ENCODE results near the gene OMP. TPM values are rescaled to one million over a fixed set of nuclear protein-coding genes. Genes with fewer than 3 reads are reported as not detected.

Gene OMP
- total RNA-seq, 2 donors from 2014 or later, result 8.0 TPM; not detected in 1

- H3K27ac ChIP-seq, result no peak overlapping the region
- intact Hi-C loops (cut with DNase I), result no loop called here
- H3K36me3 ChIP-seq, result no peaks in the 10 kb centered on the region
- no peak for DNase-seq (ENCODE audit: low spot score)
- no peaks in the 10 kb centered on the region for H3K4me1 ChIP-seq (replicated peaks)
- no peaks in the 10 kb centered on the region for H3K9me3 ChIP-seq
- WGBS, result 93% methylated on average over 8 of the region's 8 CpGs
- no peaks in the 10 kb centered on the region for H3K27me3 ChIP-seq (replicated peaks; ENCODE audit: insufficient read depth)
- no peak for TF ChIP-seq POLR2AphosphoS5 (IDR thresholded peaks at IDR 0.05)
- no peak for TF ChIP-seq CTCF (IDR thresholded peaks at IDR 0.05)
- TF ChIP-seq POLR2A (IDR thresholded peaks at IDR 0.05), result no peak
- no peak overlapping the region for H3K4me3 ChIP-seq
These were observed 40.9 kb downstream of the OMP start for GRCh38 chr11:77143405-77144020.

DNA sequence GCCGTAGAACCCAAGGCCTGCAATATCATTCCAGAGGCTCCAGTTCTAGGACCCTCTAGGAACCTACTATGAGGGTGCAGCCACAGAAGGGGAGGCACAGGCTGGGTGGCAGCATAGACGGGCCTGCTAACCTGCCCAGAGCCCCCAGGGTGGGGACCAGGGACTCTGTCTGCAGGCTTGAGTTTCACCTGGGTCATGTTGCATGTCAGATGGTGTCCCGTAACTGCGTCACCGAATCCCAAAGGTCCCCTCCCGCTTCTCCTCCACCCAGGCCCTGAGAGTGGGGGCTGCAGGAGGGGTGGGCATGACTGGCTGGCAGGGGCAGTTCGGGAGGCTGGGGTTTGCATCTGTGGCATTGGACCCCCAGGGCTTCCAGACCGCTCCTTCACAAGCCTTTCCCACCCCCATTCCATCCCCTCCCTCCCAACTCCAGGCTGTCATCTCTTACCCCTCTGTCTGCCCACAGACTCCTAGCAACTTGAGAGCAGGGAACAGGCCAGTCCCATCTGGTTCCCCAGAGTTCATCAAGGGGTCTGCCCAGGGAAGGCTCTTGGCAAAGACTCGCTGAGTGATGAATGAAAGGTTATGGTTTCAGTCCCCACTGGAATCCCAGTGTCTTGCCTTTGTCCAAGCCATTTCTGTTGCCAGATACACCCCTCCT, 41.7 kb downstream of the OMP start:
- no peak for DNase-seq (ENCODE audit: low spot score)

DNA sequence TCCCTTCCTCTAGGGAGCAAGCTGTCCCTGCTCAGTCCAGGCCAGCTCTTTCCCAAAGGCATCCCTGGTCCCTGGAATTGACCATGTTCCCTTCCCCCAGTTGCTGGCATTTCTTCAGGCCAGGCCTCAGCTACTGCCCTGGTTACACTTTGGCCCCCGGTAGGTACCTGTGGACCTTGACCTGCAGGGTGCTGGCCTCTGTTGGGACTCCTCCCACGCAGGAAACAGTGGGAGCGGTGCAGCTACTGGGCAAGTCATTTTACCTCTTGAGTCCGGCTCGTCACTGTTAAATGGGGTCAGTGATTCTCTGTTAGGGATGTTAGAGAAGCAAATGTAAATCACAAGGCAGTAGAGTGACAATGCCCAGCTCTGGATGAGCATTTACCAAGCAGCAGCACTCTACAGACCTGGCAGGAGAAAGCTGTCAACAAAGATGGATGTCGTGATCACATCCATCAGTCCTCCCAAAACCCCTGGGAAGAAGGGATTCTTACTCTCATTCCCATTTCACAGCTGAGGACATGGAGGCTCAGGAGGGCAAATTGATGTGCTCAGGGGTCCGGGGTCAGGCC, 42.3 kb downstream of the OMP start:
- 87% methylated on average over 7 of the region's 7 CpGs for WGBS
- H3K27ac ChIP-seq, result no peak overlapping the region
- no peaks in the 10 kb centered on the region for H3K4me1 ChIP-seq (replicated peaks)
- TF ChIP-seq POLR2A (IDR thresholded peaks at IDR 0.05) (no peak), CTCF (IDR thresholded peaks at IDR 0.05) (no peak), POLR2AphosphoS5 (IDR thresholded peaks at IDR 0.05) (no peak)
- intact Hi-C loops (cut with DNase I), result no loop called here
- DNase-seq (ENCODE audit: low spot score), result no peak
- H3K36me3 ChIP-seq, result no peaks in the 10 kb centered on the region
- no peaks in the 10 kb centered on the region for H3K27me3 ChIP-seq (replicated peaks; ENCODE audit: insufficient read depth)
- H3K9me3 ChIP-seq, result no peaks in the 10 kb centered on the region
- no peak overlapping the region for H3K4me3 ChIP-seq

More for the DNA sequence above, 41.7 kb downstream of the OMP start:
- Histone ChIP-seq H3K4me1 (replicated peaks) (no peaks in the 10 kb centered on the region), H3K9me3 (no peaks in the 10 kb centered on the region), H3K36me3 (no peaks in the 10 kb centered on the region), H3K4me3 (no peak overlapping the region), H3K27ac (no peak overlapping the region), H3K27me3 (replicated peaks; ENCODE audit: insufficient read depth) (no peaks in the 10 kb centered on the region)
- TF ChIP-seq POLR2A (IDR thresholded peaks at IDR 0.05) (no peak), POLR2AphosphoS5 (IDR thresholded peaks at IDR 0.05) (no peak), CTCF (IDR thresholded peaks at IDR 0.05) (no peak)
- intact Hi-C loops (cut with DNase I), result no loop called here
- WGBS, result 89% methylated on average over 9 of the region's 9 CpGs

DNA sequence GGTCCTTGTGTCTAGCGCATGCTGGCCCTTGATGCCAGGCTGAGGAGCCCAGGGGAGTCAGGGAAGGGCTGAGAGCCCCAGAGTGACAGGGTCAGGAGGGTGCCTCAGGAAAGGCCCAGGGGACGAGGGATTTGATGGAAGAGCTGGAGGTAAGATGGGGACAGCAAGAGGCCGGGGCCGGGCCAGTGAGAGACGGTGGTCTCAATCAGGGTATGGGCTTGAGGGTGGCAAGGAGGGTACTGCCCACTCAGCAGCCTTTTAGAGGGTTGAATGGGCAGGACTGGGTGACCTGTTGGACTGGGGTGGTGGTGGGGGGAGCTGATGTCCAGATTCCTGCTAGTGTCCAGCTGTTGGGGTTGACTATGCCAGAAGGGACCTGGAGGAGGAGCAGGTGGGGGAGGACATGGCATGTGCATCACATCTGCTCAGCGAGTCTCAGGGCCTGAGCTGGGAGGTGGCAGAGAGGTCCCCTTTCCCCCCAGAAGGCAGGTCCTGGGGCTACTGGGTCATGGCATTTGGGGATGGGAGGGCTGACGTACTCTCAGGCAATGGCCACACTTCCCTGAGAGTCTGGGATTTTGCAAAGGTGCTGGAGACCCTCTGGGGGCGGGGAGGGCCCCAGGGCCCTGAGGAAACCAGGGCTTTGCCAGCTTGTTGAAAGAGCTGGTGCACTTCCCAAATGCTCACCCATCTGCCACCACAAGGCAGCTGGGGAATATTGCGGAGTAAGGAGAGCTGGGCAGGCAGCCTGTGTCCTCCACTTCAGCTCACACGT, 43.8 kb downstream of the OMP start:
- no peak for DNase-seq (ENCODE audit: low spot score)
- intact Hi-C loops (cut with DNase I), result no loop called here
- 98% methylated on average over 9 of the region's 10 CpGs for WGBS
- H3K36me3 ChIP-seq, result no peaks in the 10 kb centered on the region
- no peaks in the 10 kb centered on the region for H3K9me3 ChIP-seq
- H3K4me3 ChIP-seq, result no peak overlapping the region
- H3K27me3 ChIP-seq (replicated peaks; ENCODE audit: insufficient read depth), result no peaks in the 10 kb centered on the region
- no peaks in the 10 kb centered on the region for H3K4me1 ChIP-seq (replicated peaks)
- no peak overlapping the region for H3K27ac ChIP-seq
- TF ChIP-seq POLR2AphosphoS5 (IDR thresholded peaks at IDR 0.05) (no peak), CTCF (IDR thresholded peaks at IDR 0.05) (no peak), POLR2A (IDR thresholded peaks at IDR 0.05) (no peak)
